ENCODE measurements around the gene TTC6.

The TTC6 gene

GRCh38 chr14:37591941-37592481 is 3.4 kb upstream of the TTC6 start:
- Histone ChIP-seq H3K27ac (ENCODE audit: low read length) (no peak overlapping the region), H3K4me3 (ENCODE audit: low read depth in 1 of 2, low read length in 2 of 2) (no peak overlapping the region)

GRCh38 chr14:37592482-37593408 is 2.7 kb upstream of the TTC6 start:
- H3K36me3 ChIP-seq (ENCODE audit: control insufficient read depth in 1 of 2, insufficient read depth in 2 of 2, low read length in 2 of 2) = no peaks in the 10 kb centered on the region
- peaks cover 0 to 37% of the 10 kb centered on the region in 2 donors for H3K4me1 ChIP-seq (ENCODE audit: control insufficient read depth in 1 of 2, insufficient read depth in 2 of 2, low read length in 2 of 2)
- H3K27ac ChIP-seq (ENCODE audit: low read length) = peak overlapping the region; percentile 49
- peaks cover 74% of the 10 kb centered on the region for H3K27me3 ChIP-seq (ENCODE audit: low read depth, low read length)
- peaks cover 0 to 3% of the 10 kb centered on the region in 2 donors for H3K9me3 ChIP-seq (ENCODE audit: control insufficient read depth in 1 of 2, low read length in 2 of 2)
- peak overlapping the region in 1 of 2 donors; percentile 53 for H3K4me3 ChIP-seq (ENCODE audit: low read depth in 1 of 2, low read length in 2 of 2)

More at GRCh38 chr14:37591941-37592481, 3.4 kb upstream of the TTC6 start:
- peaks cover 0 to 39% of the 10 kb centered on the region in 2 donors for H3K4me1 ChIP-seq (ENCODE audit: control insufficient read depth in 1 of 2, insufficient read depth in 2 of 2, low read length in 2 of 2)
- no peaks in the 10 kb centered on the region for H3K36me3 ChIP-seq (ENCODE audit: control insufficient read depth in 1 of 2, insufficient read depth in 2 of 2, low read length in 2 of 2)
- H3K9me3 ChIP-seq (ENCODE audit: control insufficient read depth in 1 of 2, low read length in 2 of 2) = peaks cover 0 to 5% of the 10 kb centered on the region in 2 donors
- peaks cover 74% of the 10 kb centered on the region for H3K27me3 ChIP-seq (ENCODE audit: low read depth, low read length)

GRCh38 chr14:37593511-37594237 is 1.8 kb upstream of the TTC6 start:
- Histone ChIP-seq H3K9me3 (ENCODE audit: control insufficient read depth in 1 of 2, low read length in 2 of 2) (peaks cover 0 to 1% of the 10 kb centered on the region in 2 donors), H3K36me3 (ENCODE audit: control insufficient read depth in 1 of 2, insufficient read depth in 2 of 2, low read length in 2 of 2) (no peaks in the 10 kb centered on the region), H3K27me3 (ENCODE audit: low read depth, low read length) (peaks cover 74% of the 10 kb centered on the region), H3K4me3 (ENCODE audit: low read depth in 1 of 2, low read length in 2 of 2) (peak overlapping the region; percentile 53 to 55), H3K27ac (ENCODE audit: low read length) (peak overlapping the region; percentile 49), H3K4me1 (ENCODE audit: control insufficient read depth in 1 of 2, insufficient read depth in 2 of 2, low read length in 2 of 2) (peaks cover 0 to 37% of the 10 kb centered on the region in 2 donors)

- Histone ChIP-seq H3K27ac (ENCODE audit: low read length) (peak overlapping the region; percentile 49), H3K4me3 (ENCODE audit: low read depth in 1 of 2, low read length in 2 of 2) (peak overlapping the region; percentile 53 to 55), H3K9me3 (ENCODE audit: control insufficient read depth in 1 of 2, low read length in 2 of 2) (no peaks in the 10 kb centered on the region), H3K36me3 (ENCODE audit: control insufficient read depth in 1 of 2, insufficient read depth in 2 of 2, low read length in 2 of 2) (no peaks in the 10 kb centered on the region), H3K27me3 (ENCODE audit: low read depth, low read length) (peaks cover 78% of the 10 kb centered on the region), H3K4me1 (ENCODE audit: control insufficient read depth in 1 of 2, insufficient read depth in 2 of 2, low read length in 2 of 2) (peaks cover 0 to 44% of the 10 kb centered on the region in 2 donors)
Measured at GRCh38 chr14:37594238-37594970, 1.0 kb upstream of the TTC6 start.

GRCh38 chr14:37595809-37596621 is 586 bp downstream of the TTC6 start:
- peak overlapping the region; percentile 53 to 55 for H3K4me3 ChIP-seq (ENCODE audit: low read depth in 1 of 2, low read length in 2 of 2)
- H3K27ac ChIP-seq (ENCODE audit: low read length) = no peak overlapping the region
- no peaks in the 10 kb centered on the region for H3K9me3 ChIP-seq (ENCODE audit: control insufficient read depth in 1 of 2, low read length in 2 of 2)
- H3K27me3 ChIP-seq (ENCODE audit: low read depth, low read length) = peaks cover 84% of the 10 kb centered on the region
- peaks cover 0 to 55% of the 10 kb centered on the region in 2 donors for H3K4me1 ChIP-seq (ENCODE audit: control insufficient read depth in 1 of 2, insufficient read depth in 2 of 2, low read length in 2 of 2)
- H3K36me3 ChIP-seq (ENCODE audit: control insufficient read depth in 1 of 2, insufficient read depth in 2 of 2, low read length in 2 of 2) = no peaks in the 10 kb centered on the region

GRCh38 chr14:37596790-37597472 is 1.5 kb downstream of the TTC6 start:
- no peak overlapping the region for H3K27ac ChIP-seq (ENCODE audit: low read length)

GRCh38 chr14:37597538-37597913 is 2.1 kb downstream of the TTC6 start:
- no peaks in the 10 kb centered on the region for H3K9me3 ChIP-seq (ENCODE audit: control insufficient read depth in 1 of 2, low read length in 2 of 2)
- H3K27ac ChIP-seq (ENCODE audit: low read length) = no peak overlapping the region
- H3K4me3 ChIP-seq (ENCODE audit: low read depth in 1 of 2, low read length in 2 of 2) = no peak overlapping the region
- peaks cover 0 to 50% of the 10 kb centered on the region in 2 donors for H3K4me1 ChIP-seq (ENCODE audit: control insufficient read depth in 1 of 2, insufficient read depth in 2 of 2, low read length in 2 of 2)
- peaks cover 86% of the 10 kb centered on the region for H3K27me3 ChIP-seq (ENCODE audit: low read depth, low read length)
- H3K36me3 ChIP-seq (ENCODE audit: control insufficient read depth in 1 of 2, insufficient read depth in 2 of 2, low read length in 2 of 2) = no peaks in the 10 kb centered on the region

More at GRCh38 chr14:37596790-37597472, 1.5 kb downstream of the TTC6 start:
- Histone ChIP-seq H3K27me3 (ENCODE audit: low read depth, low read length) (peaks cover 86% of the 10 kb centered on the region), H3K9me3 (ENCODE audit: control insufficient read depth in 1 of 2, low read length in 2 of 2) (no peaks in the 10 kb centered on the region), H3K36me3 (ENCODE audit: control insufficient read depth in 1 of 2, insufficient read depth in 2 of 2, low read length in 2 of 2) (no peaks in the 10 kb centered on the region), H3K4me3 (ENCODE audit: low read depth in 1 of 2, low read length in 2 of 2) (no peak overlapping the region), H3K4me1 (ENCODE audit: control insufficient read depth in 1 of 2, insufficient read depth in 2 of 2, low read length in 2 of 2) (peaks cover 0 to 50% of the 10 kb centered on the region in 2 donors)

- peak overlapping the region in 1 of 2 donors; percentile 40 for H3K4me3 ChIP-seq (ENCODE audit: low read depth in 1 of 2, low read length in 2 of 2)
- peaks cover 86% of the 10 kb centered on the region for H3K27me3 ChIP-seq (ENCODE audit: low read depth, low read length)
- no peak overlapping the region for H3K27ac ChIP-seq (ENCODE audit: low read length)
- no peaks in the 10 kb centered on the region for H3K9me3 ChIP-seq (ENCODE audit: control insufficient read depth in 1 of 2, low read length in 2 of 2)
- H3K36me3 ChIP-seq (ENCODE audit: control insufficient read depth in 1 of 2, insufficient read depth in 2 of 2, low read length in 2 of 2) = no peaks in the 10 kb centered on the region
- peaks cover 0 to 50% of the 10 kb centered on the region in 2 donors for H3K4me1 ChIP-seq (ENCODE audit: control insufficient read depth in 1 of 2, insufficient read depth in 2 of 2, low read length in 2 of 2)
Measured at GRCh38 chr14:37597914-37598746, 2.7 kb downstream of the TTC6 start.

- Histone ChIP-seq H3K4me1 (ENCODE audit: control insufficient read depth in 1 of 2, insufficient read depth in 2 of 2, low read length in 2 of 2) (peaks cover 0 to 49% of the 10 kb centered on the region in 2 donors), H3K27ac (ENCODE audit: low read length) (no peak overlapping the region), H3K9me3 (ENCODE audit: control insufficient read depth in 1 of 2, low read length in 2 of 2) (no peaks in the 10 kb centered on the region), H3K27me3 (ENCODE audit: low read depth, low read length) (peaks cover 86% of the 10 kb centered on the region), H3K4me3 (ENCODE audit: low read depth in 1 of 2, low read length in 2 of 2) (peak overlapping the region in 1 of 2 donors; percentile 40), H3K36me3 (ENCODE audit: control insufficient read depth in 1 of 2, insufficient read depth in 2 of 2, low read length in 2 of 2) (no peaks in the 10 kb centered on the region)
Measured at GRCh38 chr14:37598747-37599506, 3.5 kb downstream of the TTC6 start.
